ENCODE data around the gene TRIM66. TPM values are rescaled to one million over a fixed set of nuclear protein-coding genes. Genes with fewer than 3 reads are reported as not detected.

TRIM66 gene
- polyA plus RNA-seq, 2 of the 4 experiments (the other 2 are of a cell fraction) = 2.5 to 9.8 TPM

DNA sequence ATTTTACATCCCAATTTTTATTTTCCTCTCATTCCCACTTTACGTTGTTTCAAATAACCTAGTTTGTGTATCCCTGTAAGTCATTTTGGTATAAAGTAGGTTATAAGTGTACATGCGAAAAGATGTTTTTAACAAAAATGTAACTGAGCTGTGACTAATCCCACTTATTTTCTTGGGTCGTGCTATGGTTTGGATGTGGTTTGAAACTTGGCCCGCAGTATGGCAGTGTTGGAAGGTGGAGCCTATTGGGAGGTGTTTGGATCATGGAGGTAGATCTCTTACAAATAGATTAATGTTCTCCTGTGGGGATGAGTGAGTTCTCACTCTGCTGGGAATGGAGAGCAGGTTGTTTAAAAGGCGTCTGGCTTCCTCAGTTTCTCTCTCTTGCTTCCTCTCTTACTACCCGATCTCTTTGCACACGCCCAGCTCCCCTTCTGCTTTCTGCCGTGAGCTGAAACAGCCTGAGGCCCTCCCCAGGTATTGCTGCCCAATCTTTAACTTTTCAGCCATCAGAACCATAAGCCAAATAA lies 7.3 kb upstream of the TRIM66 start:
- ChIA-PET POLR2A (interaction anchor here (0.8 to 2.3 kb wide), 6 partner anchors 29 to 448 kb away, joined by 3 to 44 read pairs (median 4); no protein-coding TSS in a partner anchor), CTCF (interaction anchor here (1.1 to 1.8 kb wide), 5 partner anchors 27 to 448 kb away, joined by 3 to 7 read pairs (median 3); no protein-coding TSS in a partner anchor)
- DNase-seq (ENCODE audit: low read depth in 1 of 2, low spot score in 1 of 2) (no peak), ATAC-seq (no peak), FAIRE-seq (no peak)
- no peak for TF ChIP-seq CBX2 (IDR thresholded peaks at IDR 0.05; ENCODE audit: borderline replicate concordance, low read depth)
- TF ChIP-seq FOSL2 (IDR thresholded peaks at IDR 0.05) = no peak
- TF ChIP-seq FOSL2 (CRISPR knock-in tag; IDR thresholded peaks at IDR 0.05) = no peak
- TF ChIP-seq MYC (IDR thresholded peaks at IDR 0.05; ENCODE audit: borderline replicate concordance, low read length) = no peak
- TF ChIP-seq, protein P1, sequence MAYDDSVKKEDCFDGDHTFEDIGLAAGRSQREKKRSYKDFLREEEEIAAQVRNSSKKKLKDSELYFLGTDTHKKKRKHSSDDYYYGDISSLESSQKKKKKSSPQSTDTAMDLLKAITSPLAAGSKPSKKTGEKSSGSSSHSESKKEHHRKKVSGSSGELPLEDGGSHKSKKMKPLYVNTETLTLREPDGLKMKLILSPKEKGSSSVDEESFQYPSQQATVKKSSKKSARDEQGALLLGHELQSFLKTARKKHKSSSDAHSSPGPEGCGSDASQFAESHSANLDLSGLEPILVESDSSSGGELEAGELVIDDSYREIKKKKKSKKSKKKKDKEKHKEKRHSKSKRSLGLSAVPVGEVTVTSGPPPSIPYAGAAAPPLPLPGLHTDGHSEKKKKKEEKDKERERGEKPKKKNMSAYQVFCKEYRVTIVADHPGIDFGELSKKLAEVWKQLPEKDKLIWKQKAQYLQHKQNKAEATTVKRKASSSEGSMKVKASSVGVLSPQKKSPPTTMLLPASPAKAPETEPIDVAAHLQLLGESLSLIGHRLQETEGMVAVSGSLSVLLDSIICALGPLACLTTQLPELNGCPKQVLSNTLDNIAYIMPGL (CRISPR knock-in tag; IDR thresholded peaks at IDR 0.05; ENCODE audit: borderline replicate concordance) = no peak
- no peak for TF ChIP-seq TFCP2L1 (CRISPR knock-in tag; IDR thresholded peaks at IDR 0.05)
- TF ChIP-seq FOSB (CRISPR knock-in tag; IDR thresholded peaks at IDR 0.05) = no peak
- no peak for TF ChIP-seq RARB (CRISPR knock-in tag; IDR thresholded peaks at IDR 0.05)
- TF ChIP-seq RNF2 (IDR thresholded peaks at IDR 0.05; ENCODE audit: borderline replicate concordance, low read depth) = no peak
- no peak for TF ChIP-seq MAFK (IDR thresholded peaks at IDR 0.05; ENCODE audit: partially characterized antibody)
- no peak for TF ChIP-seq CHD4 (IDR thresholded peaks at IDR 0.05; ENCODE audit: borderline replicate concordance)
- no peak for TF ChIP-seq JUNB (IDR thresholded peaks at IDR 0.05)
- Histone ChIP-seq H3K9me3 (no peaks in the 10 kb centered on the region), H3K4me3 (peak overlapping the region; percentile 59), H3K4me1 (peaks cover 42% of the 10 kb centered on the region), H3K27ac (peak overlapping the region; percentile 76 to 82), H3K4me2 (peak overlapping the region; percentile 89)
- 94% methylated on average over 8 of the region's 8 CpGs for WGBS (ENCODE audit: missing lambda C conversion rate)

DNA sequence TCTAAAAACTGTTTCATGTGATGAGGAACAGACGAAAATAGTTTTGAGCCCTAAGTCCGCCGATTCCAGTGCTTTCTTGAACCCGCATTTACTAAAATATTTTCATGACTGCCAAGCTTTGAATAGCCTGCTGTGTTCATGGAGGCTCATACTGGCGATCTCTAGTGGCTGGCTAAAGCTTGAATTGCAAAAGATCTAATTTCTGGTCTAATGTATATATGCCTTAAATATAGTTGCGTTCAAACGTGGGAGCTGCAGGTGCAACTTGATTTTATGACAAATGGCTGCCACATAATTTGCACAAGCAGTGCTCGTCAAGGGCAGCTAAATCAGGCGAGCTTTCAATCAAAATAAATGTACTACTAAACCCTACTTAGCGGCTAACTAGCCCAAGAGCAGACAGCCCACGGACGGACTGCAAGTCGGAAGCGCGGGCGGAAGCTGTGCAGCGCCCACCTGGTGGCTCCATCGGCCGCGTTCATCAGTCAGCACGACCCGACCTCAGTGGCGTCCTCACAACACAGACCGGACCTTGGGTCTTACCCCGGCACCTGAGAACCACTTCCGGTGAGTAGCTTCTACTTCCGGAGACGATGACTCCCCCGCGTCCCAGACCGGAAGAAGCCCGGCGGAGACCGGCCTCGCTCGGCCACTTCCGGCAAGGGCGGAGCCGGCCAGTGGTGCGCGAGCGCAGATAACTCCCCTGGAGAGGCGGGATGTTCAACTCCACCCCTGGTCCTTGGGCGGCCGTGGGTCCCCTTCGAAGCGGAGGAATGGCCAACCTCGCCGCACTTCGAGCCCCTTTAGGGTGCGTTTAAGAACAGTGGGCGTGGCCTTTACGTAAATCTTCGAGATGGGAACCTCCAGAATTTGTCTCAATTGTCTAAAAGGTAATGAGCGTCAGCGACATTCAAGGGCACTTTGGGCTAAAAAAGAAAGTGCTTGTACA lies 6.2 kb upstream of the TRIM66 start:
- ATAC-seq = peak; percentile 91 to 92
- Histone ChIP-seq H3K4me3 (peak overlapping the region; percentile 59), H3K9me3 (no peaks in the 10 kb centered on the region), H3K4me1 (peaks cover 49% of the 10 kb centered on the region), H3K4me2 (peak overlapping the region; percentile 89), H3K27ac (peak overlapping the region; percentile 85 to 88)
- POLR2A ChIA-PET = interaction anchor here (0.6 to 2.3 kb wide), 30 partner anchors 9 to 772 kb away, joined by 3 to 44 read pairs (median 4); partner anchors contain the start of genes AKIP1, TMEM9B and ZNF143
- no peak for FAIRE-seq
- DNase-seq (ENCODE audit: low read depth in 1 of 2, low spot score in 1 of 2) = peak; percentile 96 to 98
- 3% methylated on average over 42 of the region's 56 CpGs for WGBS (ENCODE audit: missing lambda C conversion rate)
- CTCF ChIA-PET = interaction anchor here (0.6 to 1.5 kb wide), 11 partner anchors 10 to 271 kb away, joined by 3 to 6 read pairs (median 3); no protein-coding TSS in a partner anchor
- TF ChIP-seq BHLHE40 (IDR thresholded peaks at IDR 0.05; ENCODE audit: low read depth, low read length) (no peak), MYC (IDR thresholded peaks at IDR 0.05; ENCODE audit: borderline replicate concordance, low read length) (no peak), NPAS2 (CRISPR knock-in tag; IDR thresholded peaks at IDR 0.05; ENCODE audit: borderline replicate concordance) (no peak), EHMT2 (IDR thresholded peaks at IDR 0.05; ENCODE audit: low read depth) (no peak), RARB (CRISPR knock-in tag; IDR thresholded peaks at IDR 0.05) (peak; percentile 86), POLR2AphosphoS2 (conservative IDR thresholded peaks at IDR 0.05; ENCODE audit: low read length) (peak; percentile 98), MAFK (IDR thresholded peaks at IDR 0.05; ENCODE audit: partially characterized antibody) (no peak), KDM1A (IDR thresholded peaks at IDR 0.05; ENCODE audit: low read depth) (no peak), JUN (IDR thresholded peaks at IDR 0.05) (peak; percentile 81 to 97; a peak in 4 of 5 replicates), POLR2A (IDR thresholded peaks at IDR 0.05; ENCODE audit: low read length) (peak; percentile 83), CEBPB (IDR thresholded peaks at IDR 0.05) (0 out of 4 replicates have a peak, but pooled peaks of 1 of the 2 experiments have one; percentile 7), RFX5 (IDR thresholded peaks at IDR 0.05) (0 out of 2 replicates have a peak, but pooled peaks have one; percentile 46), ZSCAN20 (CRISPR knock-in tag; IDR thresholded peaks at IDR 0.05) (no peak)
- TF ChIP-seq, protein P2, sequence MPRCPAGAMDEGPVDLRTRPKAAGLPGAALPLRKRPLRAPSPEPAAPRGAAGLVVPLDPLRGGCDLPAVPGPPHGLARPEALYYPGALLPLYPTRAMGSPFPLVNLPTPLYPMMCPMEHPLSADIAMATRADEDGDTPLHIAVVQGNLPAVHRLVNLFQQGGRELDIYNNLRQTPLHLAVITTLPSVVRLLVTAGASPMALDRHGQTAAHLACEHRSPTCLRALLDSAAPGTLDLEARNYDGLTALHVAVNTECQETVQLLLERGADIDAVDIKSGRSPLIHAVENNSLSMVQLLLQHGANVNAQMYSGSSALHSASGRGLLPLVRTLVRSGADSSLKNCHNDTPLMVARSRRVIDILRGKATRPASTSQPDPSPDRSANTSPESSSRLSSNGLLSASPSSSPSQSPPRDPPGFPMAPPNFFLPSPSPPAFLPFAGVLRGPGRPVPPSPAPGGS (IDR thresholded peaks at IDR 0.05) = peak; percentile 97
- TF ChIP-seq, protein P3, sequence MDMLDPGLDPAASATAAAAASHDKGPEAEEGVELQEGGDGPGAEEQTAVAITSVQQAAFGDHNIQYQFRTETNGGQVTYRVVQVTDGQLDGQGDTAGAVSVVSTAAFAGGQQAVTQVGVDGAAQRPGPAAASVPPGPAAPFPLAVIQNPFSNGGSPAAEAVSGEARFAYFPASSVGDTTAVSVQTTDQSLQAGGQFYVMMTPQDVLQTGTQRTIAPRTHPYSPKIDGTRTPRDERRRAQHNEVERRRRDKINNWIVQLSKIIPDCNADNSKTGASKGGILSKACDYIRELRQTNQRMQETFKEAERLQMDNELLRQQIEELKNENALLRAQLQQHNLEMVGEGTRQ (IDR thresholded peaks at IDR 0.05) = 0 out of 2 replicates have a peak, but pooled peaks have one; percentile 28
- TF ChIP-seq, protein P4, sequence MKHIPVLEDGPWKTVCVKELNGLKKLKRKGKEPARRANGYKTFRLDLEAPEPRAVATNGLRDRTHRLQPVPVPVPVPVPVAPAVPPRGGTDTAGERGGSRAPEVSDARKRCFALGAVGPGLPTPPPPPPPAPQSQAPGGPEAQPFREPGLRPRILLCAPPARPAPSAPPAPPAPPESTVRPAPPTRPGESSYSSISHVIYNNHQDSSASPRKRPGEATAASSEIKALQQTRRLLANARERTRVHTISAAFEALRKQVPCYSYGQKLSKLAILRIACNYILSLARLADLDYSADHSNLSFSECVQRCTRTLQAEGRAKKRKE (CRISPR knock-in tag; IDR thresholded peaks at IDR 0.05; ENCODE audit: low read depth) = 0 out of 2 replicates have a peak, but pooled peaks have one; percentile 19
- TF ChIP-seq, protein P5, sequence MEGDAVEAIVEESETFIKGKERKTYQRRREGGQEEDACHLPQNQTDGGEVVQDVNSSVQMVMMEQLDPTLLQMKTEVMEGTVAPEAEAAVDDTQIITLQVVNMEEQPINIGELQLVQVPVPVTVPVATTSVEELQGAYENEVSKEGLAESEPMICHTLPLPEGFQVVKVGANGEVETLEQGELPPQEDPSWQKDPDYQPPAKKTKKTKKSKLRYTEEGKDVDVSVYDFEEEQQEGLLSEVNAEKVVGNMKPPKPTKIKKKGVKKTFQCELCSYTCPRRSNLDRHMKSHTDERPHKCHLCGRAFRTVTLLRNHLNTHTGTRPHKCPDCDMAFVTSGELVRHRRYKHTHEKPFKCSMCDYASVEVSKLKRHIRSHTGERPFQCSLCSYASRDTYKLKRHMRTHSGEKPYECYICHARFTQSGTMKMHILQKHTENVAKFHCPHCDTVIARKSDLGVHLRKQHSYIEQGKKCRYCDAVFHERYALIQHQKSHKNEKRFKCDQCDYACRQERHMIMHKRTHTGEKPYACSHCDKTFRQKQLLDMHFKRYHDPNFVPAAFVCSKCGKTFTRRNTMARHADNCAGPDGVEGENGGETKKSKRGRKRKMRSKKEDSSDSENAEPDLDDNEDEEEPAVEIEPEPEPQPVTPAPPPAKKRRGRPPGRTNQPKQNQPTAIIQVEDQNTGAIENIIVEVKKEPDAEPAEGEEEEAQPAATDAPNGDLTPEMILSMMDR (IDR thresholded peaks at IDR 0.05) = 0 out of 3 replicates have a peak, but pooled peaks have one; percentile 23
